ENCODE results near the gene XIRP1.
"Not testable (repeated sequence)": the region's sequence is repeated elsewhere in the genome, so short reads cannot be mapped to it uniquely, and the experiment has no call there.

The XIRP1 gene

GRCh38 chr3:39185326-39185958, 7.0 kb downstream of the XIRP1 start:
- no peak for DNase-seq (ENCODE audit: low read depth)

DNA sequence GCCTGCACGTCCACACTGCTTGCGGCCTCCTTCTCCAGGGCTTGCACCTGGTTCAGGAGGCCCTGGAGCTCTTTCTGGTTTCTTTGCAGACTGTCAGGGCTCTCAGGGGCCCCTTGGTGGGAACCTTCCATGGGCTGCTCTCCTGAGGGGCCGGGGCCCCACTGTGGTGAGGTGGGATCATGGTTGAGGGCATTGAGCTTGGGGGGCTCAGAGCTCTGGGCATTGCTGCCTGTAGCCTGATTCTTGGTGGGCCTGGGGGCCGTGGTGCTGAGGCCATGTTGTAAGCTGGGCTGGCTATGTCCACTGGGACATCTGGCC, 7.5 kb downstream of the XIRP1 start:
- no peak for DNase-seq (ENCODE audit: low read depth)

GRCh38 chr3:39184081-39184967, 8.1 kb downstream of the XIRP1 start:
- DNase-seq (ENCODE audit: low read depth) = no peak

- no peak for DNase-seq (ENCODE audit: low read depth)
These were observed 8.9 kb downstream of the XIRP1 start for GRCh38 chr3:39183211-39184080.

- no peak for DNase-seq (ENCODE audit: low read depth)
These were observed 10.7 kb downstream of the XIRP1 start for GRCh38 chr3:39181408-39182335.

- DNase-seq (ENCODE audit: low read depth) = no peak
These were observed 11.6 kb downstream of the XIRP1 start for GRCh38 chr3:39180546-39181346.

DNA sequence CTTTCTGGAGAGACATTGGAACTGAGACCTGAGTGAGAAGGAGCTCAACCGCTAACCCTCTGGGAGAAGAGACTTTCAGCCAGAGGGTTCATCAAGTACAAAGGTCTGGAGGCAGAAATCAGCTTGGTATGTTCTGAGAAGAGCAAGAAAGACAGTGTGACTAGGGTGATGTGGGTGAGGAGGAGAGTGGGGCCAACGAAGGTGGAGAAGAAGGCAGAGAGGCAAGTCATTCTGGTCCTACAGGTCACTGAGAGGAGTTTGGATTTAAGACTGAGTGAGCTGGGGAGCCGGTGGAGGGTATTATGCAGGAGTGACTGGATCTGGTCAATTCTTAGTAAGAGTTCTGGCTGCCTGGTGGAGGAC, 12.2 kb downstream of the XIRP1 start:
- DNase-seq (ENCODE audit: low read depth) = no peak

DNA sequence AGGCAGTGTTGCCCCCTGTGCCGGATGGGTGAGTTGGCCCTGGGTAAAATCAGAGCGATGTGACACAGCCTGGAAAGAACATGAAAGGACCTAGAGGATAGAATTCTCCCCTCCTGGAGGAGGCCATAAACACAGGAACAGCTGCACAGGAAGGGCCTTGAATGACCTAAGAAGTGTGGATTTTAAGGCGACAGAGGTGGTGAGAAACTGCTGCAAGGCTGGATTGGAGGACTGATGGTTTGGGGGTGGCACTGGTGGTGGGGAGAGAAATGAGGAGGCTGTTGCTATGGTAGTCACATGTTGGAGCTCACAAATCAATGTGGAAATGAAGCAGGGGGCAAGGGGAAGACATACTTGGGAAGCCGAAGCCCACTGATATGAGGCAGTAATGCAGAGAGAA, 13.8 kb downstream of the XIRP1 start:
- no peak for DNase-seq (ENCODE audit: low read depth)

- peak; percentile 80 for DNase-seq (ENCODE audit: low read depth)
These were observed 14.6 kb downstream of the XIRP1 start for GRCh38 chr3:39177708-39178332.

DNA sequence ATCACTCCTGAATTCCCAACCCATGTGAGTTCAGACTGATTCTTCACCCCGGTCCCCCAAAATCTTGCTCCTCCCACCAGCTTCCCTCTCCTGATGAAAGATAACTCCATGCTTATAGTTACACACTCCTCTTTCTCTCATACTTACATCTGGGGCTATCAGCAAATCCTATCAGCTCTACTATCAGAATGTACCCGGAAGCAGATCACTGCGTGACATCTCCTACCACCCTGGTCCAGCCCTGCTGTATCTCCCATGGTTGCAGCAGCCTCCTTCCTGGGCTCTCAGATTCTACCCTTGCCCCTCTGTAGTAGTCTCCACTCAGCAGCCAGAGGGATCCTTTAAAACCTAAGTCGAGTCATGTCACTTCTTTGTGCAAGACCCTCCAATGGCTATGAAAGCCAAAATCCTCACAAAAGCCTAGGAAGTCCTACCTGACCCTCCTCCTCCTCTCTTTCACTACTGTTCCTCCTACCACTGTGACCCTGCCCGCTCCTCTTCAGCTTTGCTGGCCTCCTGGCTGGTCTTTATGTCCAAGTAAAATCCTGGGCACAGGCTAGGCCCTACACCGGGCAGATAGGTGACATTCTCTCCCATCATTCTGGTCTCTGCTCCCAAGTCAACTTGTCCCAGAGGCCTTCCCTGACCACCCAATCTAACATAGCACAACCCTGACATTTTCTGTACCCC, 16.2 kb downstream of the XIRP1 start:
- no peak for DNase-seq (ENCODE audit: low read depth)

GRCh38 chr3:39173318-39174125, 18.9 kb downstream of the XIRP1 start:
- DNase-seq (ENCODE audit: low read depth) = no peak

GRCh38 chr3:39171860-39172259, 20.5 kb downstream of the XIRP1 start:
- DNase-seq (ENCODE audit: low read depth) = no peak

GRCh38 chr3:39170877-39171276, 21.5 kb downstream of the XIRP1 start:
- DNase-seq (ENCODE audit: low read depth) = not testable (repeated sequence)

- no peak for DNase-seq (ENCODE audit: low read depth)
These were observed 21.9 kb downstream of the XIRP1 start for GRCh38 chr3:39170461-39170860.

DNA sequence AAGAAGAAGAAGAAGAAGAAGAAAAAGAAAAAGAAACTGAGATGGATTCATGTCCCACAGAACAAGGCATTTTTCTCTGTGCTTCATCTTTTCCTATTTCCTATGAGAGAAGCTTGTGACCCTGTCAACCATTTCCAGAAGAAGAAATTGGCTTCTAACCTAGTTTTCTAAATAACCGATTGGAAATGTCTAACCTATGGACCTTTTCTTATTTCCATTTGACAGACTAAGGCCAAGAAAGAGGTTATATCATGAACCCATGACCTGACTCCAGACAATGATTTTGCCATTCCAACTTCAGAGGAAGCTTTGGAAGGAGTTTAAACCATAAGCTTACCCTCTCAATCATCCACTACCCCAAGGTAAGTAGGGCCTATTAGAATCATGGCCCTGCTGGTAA, 22.7 kb downstream of the XIRP1 start:
- DNase-seq (ENCODE audit: low read depth) = no peak

GRCh38 chr3:39168156-39168780, 24.1 kb downstream of the XIRP1 start:
- DNase-seq (ENCODE audit: low read depth) = no peak

- DNase-seq (ENCODE audit: low read depth) = peak; percentile 92
These were observed 25.4 kb downstream of the XIRP1 start for GRCh38 chr3:39166932-39167532.

DNA sequence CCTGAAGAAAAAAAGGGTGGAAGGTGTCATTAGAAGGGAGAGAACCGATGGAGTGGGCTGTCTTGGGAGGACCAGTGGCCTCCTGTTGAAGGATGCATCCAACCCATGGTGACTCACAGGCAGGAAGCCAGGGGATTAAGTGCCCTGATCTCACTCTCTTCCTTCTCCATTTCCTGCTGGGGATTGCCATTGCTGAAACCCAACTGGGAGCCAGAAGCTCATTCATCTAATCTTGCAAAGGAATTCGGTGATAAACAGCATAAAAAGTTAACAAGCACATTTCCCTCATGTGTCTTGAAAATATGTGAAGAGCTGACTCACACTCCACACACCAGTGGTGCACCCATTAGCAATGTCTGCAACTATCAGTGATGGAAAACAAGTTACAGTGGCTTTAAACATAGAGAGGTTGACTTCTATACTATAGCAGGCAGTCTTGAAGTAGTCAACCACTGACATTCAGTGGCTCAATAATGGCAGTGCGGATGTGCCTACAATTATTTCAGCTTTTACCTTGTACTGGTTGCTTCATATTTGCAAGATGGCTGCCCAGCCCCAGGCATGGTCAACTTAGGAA, 26.2 kb downstream of the XIRP1 start:
- DNase-seq (ENCODE audit: low read depth) = peak; percentile 94

All from HS-5 (cell line).